ENCODE data around the gene DLX6. TPM values are rescaled to one million over a fixed set of nuclear protein-coding genes. Genes with fewer than 3 reads are reported as not detected.

Gene DLX6
- total and polyA plus RNA-seq, 7 donors, result not detected

- no peak for TF ChIP-seq CTCF (IDR thresholded peaks at IDR 0.05)
- Histone ChIP-seq H3K4me1 (peaks cover 3% of the 10 kb centered on the region), H3K9me3 (no peaks in the 10 kb centered on the region), H3K36me3 (ENCODE audit: insufficient read depth in 1 of 2, low read depth in 1 of 2) (no peaks in the 10 kb centered on the region), H3K27me3 (ENCODE audit: insufficient read depth in 3 of 3, low read length in 2 of 3) (peaks cover 10 to 99% (median 57%) of the 10 kb centered on the region in 3 donors), H3K27ac (no peak overlapping the region), H3K4me3 (no peak overlapping the region)
- intact Hi-C loops (cut with DNase I), result no loop called here
- no peak for ATAC-seq
- DNase-seq, result no peak
- WGBS, 3 donors, result 4 to 8% (median 8%) methylated on average over 23 of the region's 23 CpGs
Measured at GRCh38 chr7:96997512-96998032, 7.8 kb upstream of the DLX6 start.

GRCh38 chr7:96998333-96998732 lies 7.0 kb upstream of the DLX6 start:
- H3K4me3 ChIP-seq, result no peak overlapping the region
- TF ChIP-seq CTCF (IDR thresholded peaks at IDR 0.05), result no peak
- ATAC-seq (no peak), DNase-seq (no peak)
- no peaks in the 10 kb centered on the region for H3K9me3 ChIP-seq
- no peaks in the 10 kb centered on the region for H3K36me3 ChIP-seq (ENCODE audit: insufficient read depth in 1 of 2, low read depth in 1 of 2)
- peaks cover 3% of the 10 kb centered on the region for H3K4me1 ChIP-seq
- H3K27ac ChIP-seq, result no peak overlapping the region
- intact Hi-C loops (cut with DNase I), result no loop called here
- WGBS, 3 donors, result 5 to 6% (median 5%) methylated on average over 11 of the region's 11 CpGs
- H3K27me3 ChIP-seq (ENCODE audit: insufficient read depth in 3 of 3, low read length in 2 of 3), result peaks cover 10 to 99% (median 57%) of the 10 kb centered on the region in 3 donors

GRCh38 chr7:96998744-96999143 lies 6.6 kb upstream of the DLX6 start:
- WGBS, 3 donors, result 1 to 3% (median 2%) methylated on average over 14 of the region's 14 CpGs
- TF ChIP-seq CTCF (IDR thresholded peaks at IDR 0.05), result no peak
- Histone ChIP-seq H3K27ac (no peak overlapping the region), H3K9me3 (no peaks in the 10 kb centered on the region), H3K27me3 (ENCODE audit: insufficient read depth in 3 of 3, low read length in 2 of 3) (peaks cover 10 to 99% (median 59%) of the 10 kb centered on the region in 3 donors), H3K4me1 (peaks cover 3% of the 10 kb centered on the region), H3K4me3 (no peak overlapping the region), H3K36me3 (ENCODE audit: insufficient read depth in 1 of 2, low read depth in 1 of 2) (no peaks in the 10 kb centered on the region)
- no peak for DNase-seq
- intact Hi-C loops (cut with DNase I), result no loop called here
- ATAC-seq, result no peak

GRCh38 chr7:97001221-97001620 lies 4.1 kb upstream of the DLX6 start:
- Histone ChIP-seq H3K4me1 (peaks cover 14% of the 10 kb centered on the region), H3K36me3 (ENCODE audit: insufficient read depth in 1 of 2, low read depth in 1 of 2) (no peaks in the 10 kb centered on the region), H3K27ac (no peak overlapping the region), H3K9me3 (no peaks in the 10 kb centered on the region), H3K4me3 (no peak overlapping the region), H3K27me3 (ENCODE audit: insufficient read depth in 3 of 3, low read length in 2 of 3) (peaks cover 7 to 99% (median 63%) of the 10 kb centered on the region in 3 donors)
- 24 to 46% (median 38%) methylated on average over 3 of the region's 3 CpGs for WGBS, 3 donors
- TF ChIP-seq CTCF (IDR thresholded peaks at IDR 0.05), result no peak
- no peak for DNase-seq
- intact Hi-C loops (cut with DNase I), result no loop called here
- no peak for ATAC-seq

Measured in psoas muscle (tissue), 8 donors.